H1 (cell line): ENCODE measurements around the gene ANKH. TPM values are rescaled to one million over a fixed set of nuclear protein-coding genes. Genes with fewer than 3 reads are reported as not detected.

Source experiments
- CTCF ChIA-PET: fragments of 300-600 bp; sonication (Branson Sonifier 250); formaldehyde crosslinking; loops from one replicate; lab custom pipeline; 2021; ENCODE audit not compliant: partially characterized antibody; lab: Charles Lee
- POLR2A ChIA-PET: fragments of 300-600 bp; sonication (Branson Sonifier 250); formaldehyde crosslinking; loops from one replicate; lab custom pipeline; 2021; ENCODE audit warnings: inconsistent platforms; ENCODE audit not compliant: partially characterized antibody; lab: Charles Lee
- DNase-seq, 2 experiments: peaks; one replicate each; pipeline versions ENCODE4 v3.0.0 to v3.0.0-alpha.2; 2010 to 2022; ENCODE audit warnings: low spot score in 2 of 2, low read depth in 1 of 2, mixed read lengths in 1 of 2
- FAIRE-seq: peaks from 2 replicates; lab custom pipeline; 2011; peaks lifted over from hg19 to GRCh38; lab: Jason Lieb, UNC
- H2AFZ ChIP-seq: 2 replicates; pipeline ENCODE4 v1.8.1; 2012; ENCODE audit warnings: low read length, inconsistent platforms
- H2AK5ac ChIP-seq: 2 replicates; pipeline ENCODE4 v1.6.1; 2013; ENCODE audit warnings: low read depth, low read length
- H2BK120ac ChIP-seq: replicated peaks from 2 replicates; pipeline ENCODE3; 2013; ENCODE audit warnings: low read depth, low read length, inconsistent platforms
- H2BK12ac ChIP-seq: 2 replicates; pipeline ENCODE4 v1.6.1; 2013; ENCODE audit warnings: low read depth, low read length
- H2BK15ac ChIP-seq: 2 replicates; pipeline ENCODE4 v1.6.1; 2013; ENCODE audit warnings: low read length
- H2BK20ac ChIP-seq: 2 replicates; pipeline ENCODE4 v1.6.1; 2013; ENCODE audit warnings: low read length
- H2BK5ac ChIP-seq: 2 replicates; pipeline ENCODE4 v1.6.1; 2013; ENCODE audit warnings: low read depth, low read length
- H3K14ac ChIP-seq: 2 replicates; pipeline ENCODE4 v1.6.1; 2013; ENCODE audit warnings: inconsistent platforms; ENCODE audit not compliant: insufficient read length
- H3K18ac ChIP-seq: 2 replicates; pipeline ENCODE4 v1.6.1; 2013; ENCODE audit warnings: low read length; ENCODE audit errors: extremely low read depth
- H3K23ac ChIP-seq: 2 replicates; pipeline ENCODE4 v1.6.1; 2013; ENCODE audit warnings: inconsistent platforms; ENCODE audit not compliant: insufficient read length
- H3K23me2 ChIP-seq: 2 replicates; pipeline ENCODE4 v1.6.1; 2013; ENCODE audit warnings: low read depth, low read length
- H3K27ac ChIP-seq: 2 replicates; pipeline ENCODE4 v1.6.1; 2011; ENCODE audit warnings: low read depth, low read length, inconsistent platforms
- H3K27me3 ChIP-seq, 4 experiments: replicated peaks in 1 of 4; 1 replicate in 1 of 4; 2 replicates in 3 of 4; pipeline versions ENCODE4 v1.6.1 to v1.8.1; 2011 to 2013; ENCODE audit warnings: low read length in 3 of 4, mild to moderate bottlenecking in 3 of 4, inconsistent platforms in 2 of 4, mixed read lengths in 2 of 4, moderate library complexity in 1 of 4; ENCODE audit not compliant: control insufficient read depth in 3 of 4, insufficient read depth in 3 of 4; ENCODE audit errors: extremely low read depth in 1 of 4
- H3K36me3 ChIP-seq, 4 experiments: 2 replicates each; pipeline versions ENCODE4 v1.6.1 to v1.8.1; 2011 to 2013; ENCODE audit warnings: mild to moderate bottlenecking in 4 of 4, low read length in 3 of 4, moderate library complexity in 2 of 4, control low read depth in 1 of 4, inconsistent platforms in 1 of 4; ENCODE audit not compliant: insufficient read depth in 4 of 4, control insufficient read depth in 2 of 4
- H3K4ac ChIP-seq: replicated peaks from 2 replicates; pipeline ENCODE3; 2013; ENCODE audit warnings: low read length, low read depth, mixed read lengths, inconsistent platforms; ENCODE audit not compliant: insufficient read length
- H3K4me1 ChIP-seq, 4 experiments: replicated peaks in 1 of 4; 1 replicate in 1 of 4; 2 replicates in 3 of 4; pipeline versions ENCODE4 v1.6.1 to v1.8.1; 2011 to 2013; ENCODE audit warnings: low read length in 3 of 4, inconsistent platforms in 2 of 4, mixed read lengths in 1 of 4; ENCODE audit not compliant: insufficient read depth in 4 of 4, control insufficient read depth in 3 of 4
- H3K4me2 ChIP-seq, 2 experiments: 2 replicates each; pipeline versions ENCODE4 v1.6.1 to v1.8.1; 2011 to 2013; ENCODE audit warnings: low read depth in 2 of 2, low read length in 2 of 2, control low read depth in 1 of 2, inconsistent platforms in 1 of 2, mild to moderate bottlenecking in 1 of 2; ENCODE audit not compliant: insufficient read depth in 1 of 2
- H3K4me3 ChIP-seq, 4 experiments: fragments of 200-600, 300-600 bp in 1 of 4; sonication (generic), shearing (Covaris generic), sonication (Bioruptor Twin) in 1 of 4; 2 replicates each; pipeline versions ENCODE4 v1.5.1 to v1.8.1; 2011 to 2016; ENCODE audit warnings: low read length in 4 of 4, low read depth in 3 of 4, control low read depth in 2 of 4, inconsistent platforms in 2 of 4, mild to moderate bottlenecking in 2 of 4, mixed read lengths in 1 of 4, moderate library complexity in 1 of 4; ENCODE audit not compliant: insufficient read depth in 2 of 4; ENCODE audit errors: extremely low read depth in 1 of 4
- H3K56ac ChIP-seq: replicated peaks from 2 replicates; pipeline ENCODE3; 2013; ENCODE audit warnings: low read depth, mild to moderate bottlenecking, mixed read lengths, low read length, inconsistent platforms; ENCODE audit not compliant: insufficient read length
- H3K79me1 ChIP-seq: 2 replicates; pipeline ENCODE4 v1.6.1; 2013; ENCODE audit warnings: low read depth, low read length, control low read depth
- H3K79me2 ChIP-seq, 2 experiments: 2 replicates each; pipeline versions ENCODE4 v1.6.1 to v1.8.1; 2012 to 2013; ENCODE audit warnings: low read length in 2 of 2, mild to moderate bottlenecking in 2 of 2, inconsistent platforms in 1 of 2; ENCODE audit not compliant: insufficient read depth in 2 of 2, control insufficient read depth in 1 of 2
- H3K9ac ChIP-seq, 4 experiments: replicated peaks in 1 of 4; 1 replicate in 1 of 4; 2 replicates in 3 of 4; pipeline versions ENCODE4 v1.6.1 to v1.8.1; 2011 to 2013; ENCODE audit warnings: low read depth in 3 of 4, low read length in 3 of 4, control low read depth in 2 of 4, mild to moderate bottlenecking in 2 of 4, moderate library complexity in 2 of 4, inconsistent platforms in 1 of 4; ENCODE audit errors: extremely low read depth in 1 of 4
- H3K9me3 ChIP-seq, 2 experiments: 2 replicates each; pipeline versions ENCODE4 v1.6.1 to v1.8.1; 2012 to 2013; ENCODE audit warnings: mild to moderate bottlenecking in 2 of 2, moderate library complexity in 2 of 2, control low read depth in 1 of 2, inconsistent platforms in 1 of 2, low read depth in 1 of 2, low read length in 1 of 2, mixed read lengths in 1 of 2; ENCODE audit not compliant: insufficient read depth in 2 of 2
- H4K20me1 ChIP-seq, 2 experiments: replicated peaks in 1 of 2; 2 replicates each; pipeline versions ENCODE3 to v1.8.1; 2011 to 2013; ENCODE audit warnings: inconsistent platforms in 2 of 2, low read length in 2 of 2, mild to moderate bottlenecking in 1 of 2; ENCODE audit not compliant: insufficient read depth in 2 of 2, control insufficient read depth in 1 of 2
- H4K5ac ChIP-seq: 2 replicates; pipeline ENCODE4 v1.6.1; 2013; ENCODE audit warnings: low read length, low read depth, mixed read lengths, inconsistent platforms; ENCODE audit not compliant: insufficient read length
- H4K8ac ChIP-seq: 2 replicates; pipeline ENCODE4 v1.8.0; 2013; ENCODE audit warnings: mild to moderate bottlenecking, moderate library complexity, low read length, inconsistent platforms; ENCODE audit not compliant: insufficient read depth; ENCODE audit errors: extremely low read depth
- H4K91ac ChIP-seq: replicated peaks from 2 replicates; pipeline ENCODE3; 2013; ENCODE audit warnings: low read length, mixed read lengths, inconsistent platforms; ENCODE audit not compliant: insufficient read length
- MAFK ChIP-seq: IDR thresholded peaks from 2 replicates; pipeline ENCODE4 v1.6.1; 2012; ENCODE audit warnings: low read depth, mild to moderate bottlenecking, improper control_type of control experiment, low read length
- RAD21 ChIP-seq, 2 experiments: IDR thresholded peaks in 1 of 2; conservative IDR thresholded peaks in 1 of 2; 2 replicates each; pipeline ENCODE4 v1.6.1; 2011; ENCODE audit warnings: low read depth in 2 of 2, low read length in 2 of 2, improper control_type of control experiment in 1 of 2, inconsistent platforms in 1 of 2, mild to moderate bottlenecking in 1 of 2, moderate library complexity in 1 of 2
- RBBP5 ChIP-seq: IDR thresholded peaks from 2 replicates; pipeline ENCODE4 v1.7.1; 2012; ENCODE audit warnings: low read depth, mild to moderate bottlenecking, inconsistent platforms, low read length, moderate library complexity, borderline replicate concordance
- SP2 ChIP-seq: IDR thresholded peaks from 2 replicates; pipeline ENCODE4 v1.6.1; 2012; ENCODE audit warnings: mild to moderate bottlenecking, low read length, inconsistent platforms
- SP4 ChIP-seq: IDR thresholded peaks from 2 replicates; pipeline ENCODE4 v1.6.1; 2012; ENCODE audit warnings: low read length, inconsistent platforms
- TAF7 ChIP-seq: optimal IDR thresholded peaks from 2 replicates; pipeline ENCODE3; 2011; ENCODE audit warnings: low read depth, mild to moderate bottlenecking, inconsistent platforms, low read length, moderate library complexity, borderline replicate concordance
- WGBS, 2 experiments: shearing (Covaris generic) in 1 of 2; methylation state at CpG; one replicate each; pipeline versions ENCODE4 v1.1.6 to v1.1.7; 2013 to 2015; ENCODE audit warnings: low lambda C conversion rate in 2 of 2, mixed read lengths in 2 of 2, inconsistent platforms in 1 of 2, low coverage in 1 of 2, missing lambda C conversion rate in 1 of 2; ENCODE audit not compliant: insufficient replicate concordance in 2 of 2, insufficient coverage in 1 of 2, insufficient read length in 1 of 2; ENCODE audit errors: extremely low coverage in 1 of 2, missing lambda C conversion rate in 1 of 2; 5-methylcytosine and 5-hydroxymethylcytosine counted together
- polyA plus RNA-seq, 7 experiments: library from polyadenylated mRNA; depleted of rRNA in 3 of 7; stranded (reverse) in 5 of 7; unstranded in 2 of 7; fragments of >200 nt in 5 of 7; fragments of 200-250 nt in 2 of 7; gene quantifications; 1 replicate in 5 of 7; 2 replicates in 1 of 7; 4 replicates in 1 of 7; pipeline versions ENCODE4 v1.2.1 to v1.2.3, GENCODE V29; 2011 to 2013; ENCODE audit warnings: missing spikeins in 2 of 7, mixed read lengths in 2 of 7
- total RNA-seq: library from RNA; stranded (reverse); fragmentation: NEBNext Ultra II Directional; extraction: Animal tissue kit (Norgen Biotek cat#: 25700); gene quantifications from 2 replicates; pipeline ENCODE4 v1.2.1, GENCODE V29; 2021

Gene ANKH
- total and polyA plus RNA-seq, 2 of the 8 experiments (the other 6 are each of a cell fraction or from before 2014, with no cell fraction given) = 5.3 to 13.0 TPM

DNA sequence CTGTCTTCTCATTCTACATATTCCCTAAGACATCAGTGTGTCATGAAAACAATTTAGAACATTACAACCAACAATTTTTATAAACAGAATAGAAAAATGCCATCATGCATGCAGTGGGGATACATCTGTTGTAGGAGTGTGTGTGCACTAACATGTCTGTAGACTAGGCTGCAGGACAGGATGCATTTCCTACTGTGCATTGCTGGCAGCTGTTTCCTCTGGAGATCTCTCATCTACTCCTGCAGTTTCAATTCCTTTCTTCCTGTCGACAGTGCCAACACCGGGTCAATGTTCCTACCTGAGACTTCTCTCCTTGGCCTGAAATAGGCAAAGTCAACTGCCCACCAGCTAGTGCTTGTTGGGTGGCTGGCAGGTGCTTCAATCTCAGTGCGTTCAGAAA lies 69.8 kb downstream of the ANKH start:
- H3K4me3 ChIP-seq = no peak overlapping the region
- H3K9me3 ChIP-seq = no peaks in the 10 kb centered on the region
- no peak for FAIRE-seq
- 89% methylated on average over 3 of the region's 3 CpGs; no CpG with 5 or more reads in 1 of the 2 experiments for WGBS, 2 experiments
- no peak overlapping the region for H2BK20ac ChIP-seq
- no peak overlapping the region for H3K4me2 ChIP-seq
- H4K8ac ChIP-seq = no peak overlapping the region
- no peak overlapping the region for H3K27ac ChIP-seq
- H2AFZ ChIP-seq = no peak overlapping the region
- no peak overlapping the region for H2AK5ac ChIP-seq
- no peaks in the 10 kb centered on the region for H3K23me2 ChIP-seq
- H3K4me1 ChIP-seq = no peaks in the 10 kb centered on the region
- no peak overlapping the region for H3K4ac ChIP-seq
- no peak overlapping the region for H3K56ac ChIP-seq
- CTCF ChIA-PET = interaction anchor here (0.7 to 1.1 kb wide), 3 partner anchors 8 to 201 kb away, joined by 3 to 5 read pairs (median 4); no protein-coding TSS in a partner anchor
- no peaks in the 10 kb centered on the region for H3K79me1 ChIP-seq
- no peak overlapping the region for H2BK15ac ChIP-seq
- no peaks in the 10 kb centered on the region for H3K27me3 ChIP-seq
- no peak overlapping the region for H2BK12ac ChIP-seq
- no peaks in the 10 kb centered on the region for H3K79me2 ChIP-seq
- H4K91ac ChIP-seq = no peak overlapping the region
- no peak overlapping the region for H3K23ac ChIP-seq
- POLR2A ChIA-PET = no interaction called here
- no peak overlapping the region for H3K18ac ChIP-seq
- H2BK5ac ChIP-seq = no peak overlapping the region
- no peak overlapping the region for H2BK120ac ChIP-seq
- H3K36me3 ChIP-seq = no peaks in the 10 kb centered on the region
- no peak overlapping the region for H3K9ac ChIP-seq
- DNase-seq = no peak
- no peak overlapping the region for H4K5ac ChIP-seq
- no peak overlapping the region for H3K14ac ChIP-seq
- no peaks in the 10 kb centered on the region for H4K20me1 ChIP-seq
- TF ChIP-seq RAD21 (IDR thresholded peaks at IDR 0.05 in 1 of 2, conservative IDR thresholded peaks at IDR 0.05 in 1 of 2; ENCODE audit: low read depth in 2 of 2, low read length in 2 of 2) = no peak
- TF ChIP-seq TAF7 = no peak
- no peak for TF ChIP-seq SP4
- no peak for TF ChIP-seq RBBP5
- TF ChIP-seq SP2 = no peak
- no peak for TF ChIP-seq MAFK
